Right atrium auricular region (tissue), 2 donors: Measurements from ENCODE around the gene ATAD1. TPM values are rescaled to one million over a fixed set of nuclear protein-coding genes. Genes with fewer than 3 reads are reported as not detected.

Experiments
- DNase-seq: peaks from one replicate; pipeline ENCODE4 v3.0.0-alpha.2; 2019; ENCODE audit warnings: low spot score
- H3K27ac ChIP-seq, 2 donors: fragments of 200-600 bp; sonication (generic); 1 replicate in 1 of 2; 2 replicates in 1 of 2; pipeline ENCODE4 v1.5.1; 2016 to 2019
- H3K27me3 ChIP-seq, 2 donors: fragments of 200-600 bp; sonication (generic); one replicate each; pipeline versions ENCODE4 v1.5.1 to v1.6.0; 2017 to 2019
- H3K36me3 ChIP-seq: fragments of 200-600 bp; sonication (generic); one replicate; pipeline ENCODE4 v1.5.1; 2016
- H3K4me1 ChIP-seq, 2 donors: fragments of 200-600 bp; sonication (generic); one replicate each; pipeline versions ENCODE4 v1.5.1 to v1.6.0; 2017 to 2019
- H3K4me3 ChIP-seq, 2 donors: fragments of 200-600 bp; sonication (generic); 1 replicate in 1 of 2; 2 replicates in 1 of 2; pipeline ENCODE4 v1.5.1; 2017 to 2019; ENCODE audit warnings: mild to moderate bottlenecking in 1 of 2, moderate library complexity in 1 of 2
- H3K9me3 ChIP-seq, 2 donors: fragments of 200-600 bp; sonication (generic); one replicate each; pipeline ENCODE4 v1.5.1; 2019
- total RNA-seq, 2 donors: library from RNA; depleted of rRNA; stranded (reverse); fragments of >200 nt; gene quantifications; one replicate each; pipeline ENCODE4 v1.1.0, GENCODE V29; 2016
- TF ChIP-seq, protein P1 (sequence below), 2 donors: fragments of 200-600 bp; sonication (generic); IDR thresholded peaks; one replicate each; pipeline ENCODE4 v1.5.1; 2019; ENCODE audit warnings: antibody characterized with exemption in 2 of 2

ATAD1 gene
- total RNA-seq, 2 donors from 2014 or later: 59.5 to 80.3 TPM

- TF ChIP-seq, protein P1, sequence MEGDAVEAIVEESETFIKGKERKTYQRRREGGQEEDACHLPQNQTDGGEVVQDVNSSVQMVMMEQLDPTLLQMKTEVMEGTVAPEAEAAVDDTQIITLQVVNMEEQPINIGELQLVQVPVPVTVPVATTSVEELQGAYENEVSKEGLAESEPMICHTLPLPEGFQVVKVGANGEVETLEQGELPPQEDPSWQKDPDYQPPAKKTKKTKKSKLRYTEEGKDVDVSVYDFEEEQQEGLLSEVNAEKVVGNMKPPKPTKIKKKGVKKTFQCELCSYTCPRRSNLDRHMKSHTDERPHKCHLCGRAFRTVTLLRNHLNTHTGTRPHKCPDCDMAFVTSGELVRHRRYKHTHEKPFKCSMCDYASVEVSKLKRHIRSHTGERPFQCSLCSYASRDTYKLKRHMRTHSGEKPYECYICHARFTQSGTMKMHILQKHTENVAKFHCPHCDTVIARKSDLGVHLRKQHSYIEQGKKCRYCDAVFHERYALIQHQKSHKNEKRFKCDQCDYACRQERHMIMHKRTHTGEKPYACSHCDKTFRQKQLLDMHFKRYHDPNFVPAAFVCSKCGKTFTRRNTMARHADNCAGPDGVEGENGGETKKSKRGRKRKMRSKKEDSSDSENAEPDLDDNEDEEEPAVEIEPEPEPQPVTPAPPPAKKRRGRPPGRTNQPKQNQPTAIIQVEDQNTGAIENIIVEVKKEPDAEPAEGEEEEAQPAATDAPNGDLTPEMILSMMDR (IDR thresholded peaks at IDR 0.05): no peak
- no peaks in the 10 kb centered on the region for H3K4me1 ChIP-seq
- DNase-seq: no peak
Observed at GRCh38 chr10:87705339-87705738, 112.7 kb downstream of the ATAD1 start.

DNA sequence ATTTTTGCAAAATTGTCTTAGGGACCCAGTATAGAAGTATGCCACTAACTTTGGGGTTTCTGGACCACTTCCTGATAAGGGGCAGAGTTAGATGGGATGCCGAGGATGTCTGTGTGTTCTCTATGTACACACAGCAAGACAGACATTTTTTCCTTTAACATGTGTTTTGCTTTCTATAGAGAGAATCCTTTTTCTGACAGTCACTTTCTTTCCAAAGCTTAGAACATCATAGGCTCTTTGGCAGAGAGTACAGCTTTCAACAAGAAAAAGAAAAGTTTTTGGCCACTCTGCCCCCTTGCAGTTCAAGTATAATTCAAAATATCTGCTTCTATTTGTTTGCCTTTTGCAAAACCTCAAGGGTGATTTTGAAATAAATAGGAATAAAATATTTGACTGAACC lies 114.3 kb downstream of the ATAD1 start:
- no peak overlapping the region for H3K27ac ChIP-seq
- no peaks in the 10 kb centered on the region for H3K4me1 ChIP-seq
- no peak for DNase-seq
- H3K27me3 ChIP-seq: no peaks in the 10 kb centered on the region
- H3K36me3 ChIP-seq: no peaks in the 10 kb centered on the region
- TF ChIP-seq, protein P1 (IDR thresholded peaks at IDR 0.05): no peak
- no peak overlapping the region for H3K4me3 ChIP-seq
- no peaks in the 10 kb centered on the region for H3K9me3 ChIP-seq

More at GRCh38 chr10:87705339-87705738, 112.7 kb downstream of the ATAD1 start:
- H3K36me3 ChIP-seq: peaks cover 5% of the 10 kb centered on the region
- H3K9me3 ChIP-seq: no peaks in the 10 kb centered on the region
- H3K27me3 ChIP-seq: no peaks in the 10 kb centered on the region
- no peak overlapping the region for H3K4me3 ChIP-seq
- no peak overlapping the region for H3K27ac ChIP-seq

DNA sequence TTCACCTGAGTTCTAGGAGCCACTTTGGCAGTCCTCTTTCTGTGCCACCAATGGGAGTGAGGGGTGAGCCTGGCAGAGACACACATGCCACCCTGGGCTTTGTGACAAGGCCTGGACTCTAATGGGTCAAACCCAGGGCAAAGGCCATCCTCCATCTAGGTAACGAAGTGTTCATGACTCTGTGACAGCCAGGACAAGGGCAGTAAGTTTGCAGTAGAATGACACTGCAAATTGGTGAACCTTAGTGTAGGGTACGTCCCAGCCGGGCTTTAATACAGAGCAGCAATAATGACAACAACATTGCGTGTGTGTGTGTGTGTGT lies 115.1 kb downstream of the ATAD1 start:
- no peak for DNase-seq
- TF ChIP-seq, protein P1 (IDR thresholded peaks at IDR 0.05): no peak
- no peak overlapping the region for H3K27ac ChIP-seq
- H3K27me3 ChIP-seq: no peaks in the 10 kb centered on the region
- no peaks in the 10 kb centered on the region for H3K9me3 ChIP-seq
- no peaks in the 10 kb centered on the region for H3K4me1 ChIP-seq
- H3K4me3 ChIP-seq: no peak overlapping the region
- no peaks in the 10 kb centered on the region for H3K36me3 ChIP-seq

DNA sequence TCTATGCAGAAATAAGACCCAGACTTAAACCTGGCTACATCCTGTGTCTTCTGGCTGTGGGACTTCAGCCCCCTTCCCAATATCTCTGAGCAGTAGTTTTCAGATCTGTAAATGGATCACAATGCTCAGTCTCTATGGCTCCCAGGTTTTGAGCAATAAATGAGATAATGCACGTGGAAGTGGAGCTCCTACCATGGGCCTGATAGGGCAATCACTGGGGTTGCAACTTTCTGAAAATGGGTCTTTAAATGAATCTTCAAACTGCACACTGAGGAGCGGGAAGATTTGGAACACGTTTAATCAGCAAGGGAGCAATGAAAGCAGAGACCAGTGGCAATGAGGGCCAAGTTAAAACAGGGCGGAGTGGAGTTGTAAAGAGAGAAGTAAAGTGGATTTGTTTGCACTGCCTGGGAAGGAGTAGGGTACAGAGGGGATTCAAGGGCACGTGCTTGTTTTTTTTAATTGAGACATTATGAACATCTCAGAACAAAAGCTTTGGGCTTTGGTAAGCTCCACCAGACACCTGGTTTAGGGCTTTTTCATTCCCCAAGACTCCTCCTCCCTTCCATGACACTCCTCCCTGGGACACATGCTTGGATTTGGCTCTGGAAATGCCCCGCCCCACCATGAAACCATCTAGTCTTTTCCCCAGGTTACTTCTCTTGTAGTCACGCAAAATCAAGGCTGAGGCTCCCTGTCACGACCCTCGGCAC lies 115.6 kb downstream of the ATAD1 start:
- Histone ChIP-seq H3K4me3 (no peak overlapping the region), H3K9me3 (no peaks in the 10 kb centered on the region), H3K4me1 (no peaks in the 10 kb centered on the region), H3K36me3 (no peaks in the 10 kb centered on the region), H3K27me3 (no peaks in the 10 kb centered on the region), H3K27ac (no peak overlapping the region)
- DNase-seq: no peak
- TF ChIP-seq, protein P1 (IDR thresholded peaks at IDR 0.05): no peak

Other genes starting within 250 kb of the ATAD1 start
- gene PAPSS2, start 158.3 kb downstream of the ATAD1 start, total RNA-seq: 10 to 100 TPM; 13.4 to 26.6 TPM
- gene KLLN, start 45.3 kb upstream of the ATAD1 start, total RNA-seq: under 1 TPM; 0.28 to 0.56 TPM
- gene PTEN, start 45.4 kb upstream of the ATAD1 start, total RNA-seq: 10 to 100 TPM; 46.5 to 55.9 TPM